Activated CD8-positive, alpha-beta memory T cell treated with anti-CD3 and anti-CD28 coated beads, Interleukin-2, amount 50 U/mL, for 48 hours (primary cell): ENCODE data around the gene HEBP2.
"Not testable (repeated sequence)": the region's sequence is repeated elsewhere in the genome, so short reads cannot be mapped to it uniquely, and the experiment has no call there.

Experiments
- DNase-seq: peaks from one replicate; pipeline ENCODE4 v3.0.0-alpha.2; 2020

Gene HEBP2

DNA sequence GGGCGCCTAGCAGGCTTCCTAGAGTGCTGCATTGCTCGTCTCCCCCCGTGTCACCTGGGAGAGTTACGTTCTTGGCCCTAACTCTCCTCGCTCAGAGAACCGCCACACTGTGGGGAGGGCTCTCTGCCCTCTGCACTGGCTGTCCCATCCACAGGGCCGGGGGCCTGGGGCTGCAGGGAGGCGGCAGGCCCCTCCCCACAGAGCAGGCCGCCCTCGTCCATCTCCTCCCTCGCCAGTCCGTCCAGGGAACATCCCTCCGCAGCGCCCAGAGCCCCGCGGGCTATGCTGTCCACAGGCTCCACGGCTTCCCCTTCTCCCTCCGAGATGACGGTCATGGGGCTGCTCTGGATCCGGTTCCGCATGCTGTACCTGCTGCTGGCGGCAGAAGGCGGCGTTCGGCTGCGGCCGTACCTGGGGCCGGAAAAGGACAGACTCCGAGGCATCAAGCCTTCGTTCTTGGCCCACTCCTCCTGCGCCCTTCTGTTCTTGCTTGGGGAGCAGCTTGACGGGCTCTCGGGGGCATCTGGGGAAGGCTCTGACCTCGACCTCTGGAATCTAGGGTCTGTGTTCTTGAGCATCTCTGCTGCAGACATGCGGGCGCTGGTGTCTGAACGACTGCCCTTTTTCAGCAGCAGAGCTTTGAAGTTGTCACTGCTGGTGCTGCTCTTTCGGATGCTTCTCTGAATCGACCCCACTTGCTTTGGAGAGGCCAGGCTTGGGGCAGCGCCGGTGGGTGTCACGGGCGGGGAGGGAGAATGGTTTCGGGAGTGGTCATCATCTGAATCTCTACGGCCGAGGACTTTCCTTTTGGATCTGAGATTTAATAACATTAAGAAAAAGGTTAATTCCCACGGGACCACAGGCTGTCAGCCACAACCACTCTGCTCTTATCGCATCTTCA is 20.2 kb downstream of the HEBP2 start:
- DNase-seq = no peak

DNA sequence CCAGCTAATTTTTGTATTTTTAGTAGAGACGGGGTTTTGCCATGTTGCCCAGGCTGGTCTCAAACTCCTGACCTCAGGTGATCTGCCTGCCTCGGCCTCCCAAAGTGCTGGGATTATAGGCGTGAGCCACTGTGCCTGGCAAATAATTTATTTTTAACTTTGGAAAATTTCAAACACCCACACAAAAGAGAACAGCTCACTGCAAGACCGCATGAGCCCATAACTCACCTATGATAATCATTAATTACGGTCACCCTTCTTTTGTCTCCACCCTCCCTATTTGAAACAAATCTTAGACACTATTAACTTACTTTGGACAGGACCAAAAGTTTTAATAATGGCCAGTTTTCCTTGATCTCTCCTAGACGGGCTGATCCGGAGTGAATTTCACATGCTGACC is 21.2 kb downstream of the HEBP2 start:
- not testable (repeated sequence) for DNase-seq

DNA sequence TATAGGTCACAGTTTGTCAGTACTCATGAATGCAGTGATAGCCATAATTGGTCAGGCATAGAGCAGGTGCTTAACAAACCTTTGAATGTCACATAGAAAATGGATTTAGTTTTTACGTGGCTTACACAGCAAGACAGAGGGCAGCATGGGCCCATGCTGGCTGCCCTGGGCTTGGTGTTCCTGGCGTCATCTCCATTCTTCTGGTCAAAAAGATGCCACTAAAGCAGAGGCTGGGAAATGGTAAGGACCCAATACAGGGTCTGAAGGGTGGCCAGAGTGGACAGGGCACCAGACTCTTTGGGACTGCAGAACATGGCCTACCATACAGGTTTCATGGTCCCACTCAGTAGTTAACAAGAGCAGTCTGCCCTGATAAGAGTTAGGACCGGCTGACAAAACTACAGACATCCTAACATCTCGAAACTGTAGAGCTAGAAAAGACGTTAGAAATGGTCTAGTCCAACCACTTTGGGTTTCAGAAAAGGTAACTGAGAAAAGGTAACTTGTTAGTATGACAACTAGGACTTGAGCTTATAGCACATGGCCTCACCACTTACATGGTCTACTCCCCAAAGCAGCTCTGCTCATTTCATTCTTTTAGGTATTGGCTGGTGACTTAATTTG is 22.6 kb downstream of the HEBP2 start:
- DNase-seq = no peak

DNA sequence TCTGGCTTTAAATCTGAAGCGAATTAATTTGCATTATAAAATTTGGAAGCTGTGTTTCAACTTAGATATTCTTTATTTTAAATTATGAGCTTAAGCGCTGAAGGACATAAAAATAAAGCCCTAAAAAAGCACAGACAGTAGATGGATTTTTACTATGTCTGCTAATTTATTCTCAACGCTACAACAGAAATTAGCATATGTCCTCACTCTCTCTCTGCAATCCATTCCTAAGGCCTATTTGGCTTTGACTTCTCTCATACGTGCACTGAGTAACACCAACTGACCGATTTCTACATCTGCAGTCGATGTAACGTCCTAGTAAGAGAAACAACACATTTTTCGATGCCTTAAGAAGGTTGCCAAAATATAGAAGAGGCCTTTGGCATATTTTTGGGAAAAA is 23.7 kb downstream of the HEBP2 start:
- DNase-seq = no peak

DNA sequence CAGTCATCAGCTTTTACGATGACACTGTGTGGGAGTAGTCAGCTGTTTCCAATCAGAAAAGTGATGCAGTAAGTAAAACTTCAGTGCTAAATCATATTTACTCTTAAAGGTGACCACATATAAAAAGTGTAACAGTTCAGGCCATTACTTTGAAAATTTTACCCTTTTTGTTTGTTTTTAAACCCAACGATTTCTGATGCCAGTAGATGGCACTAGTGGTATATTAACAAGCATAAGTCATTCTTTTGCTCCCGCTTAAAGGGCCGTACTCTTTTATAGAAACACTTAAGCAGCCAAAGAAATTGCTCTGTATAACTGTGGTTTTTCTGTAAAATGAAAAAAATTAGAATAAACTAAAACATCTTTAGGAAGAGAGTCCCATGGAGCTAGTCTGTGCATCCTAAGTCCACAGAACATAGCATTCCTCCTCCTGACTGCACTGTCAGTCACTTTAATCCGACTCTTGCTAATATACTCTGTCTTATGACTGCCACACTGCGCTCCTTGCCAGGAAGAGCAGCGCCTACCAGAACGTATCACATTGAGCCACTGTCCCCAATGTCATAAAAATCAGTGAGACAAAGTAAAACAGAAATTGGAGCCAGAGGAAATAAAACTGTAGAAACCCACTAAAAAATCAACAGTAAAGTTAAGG is 25.0 kb downstream of the HEBP2 start:
- no peak for DNase-seq

DNA sequence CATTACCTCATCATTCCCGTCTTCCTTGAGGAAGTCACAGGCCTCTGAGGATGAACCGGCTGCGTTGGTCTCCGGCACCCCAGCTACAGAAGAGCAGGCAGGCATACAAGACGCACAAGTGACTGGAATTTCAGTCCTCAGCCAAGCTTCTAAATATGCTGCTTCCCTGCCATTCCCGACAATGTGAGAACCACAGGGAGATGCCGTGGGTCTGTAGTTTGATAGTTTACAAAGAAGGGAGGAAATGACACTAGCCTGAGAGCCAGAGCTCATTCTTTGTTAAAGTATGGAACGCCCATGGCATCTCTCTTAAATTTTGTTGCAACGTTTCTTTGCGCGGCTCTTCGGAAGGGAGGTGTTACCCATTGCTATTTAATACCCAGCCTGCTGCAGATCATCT is 25.7 kb downstream of the HEBP2 start:
- no peak for DNase-seq

DNA sequence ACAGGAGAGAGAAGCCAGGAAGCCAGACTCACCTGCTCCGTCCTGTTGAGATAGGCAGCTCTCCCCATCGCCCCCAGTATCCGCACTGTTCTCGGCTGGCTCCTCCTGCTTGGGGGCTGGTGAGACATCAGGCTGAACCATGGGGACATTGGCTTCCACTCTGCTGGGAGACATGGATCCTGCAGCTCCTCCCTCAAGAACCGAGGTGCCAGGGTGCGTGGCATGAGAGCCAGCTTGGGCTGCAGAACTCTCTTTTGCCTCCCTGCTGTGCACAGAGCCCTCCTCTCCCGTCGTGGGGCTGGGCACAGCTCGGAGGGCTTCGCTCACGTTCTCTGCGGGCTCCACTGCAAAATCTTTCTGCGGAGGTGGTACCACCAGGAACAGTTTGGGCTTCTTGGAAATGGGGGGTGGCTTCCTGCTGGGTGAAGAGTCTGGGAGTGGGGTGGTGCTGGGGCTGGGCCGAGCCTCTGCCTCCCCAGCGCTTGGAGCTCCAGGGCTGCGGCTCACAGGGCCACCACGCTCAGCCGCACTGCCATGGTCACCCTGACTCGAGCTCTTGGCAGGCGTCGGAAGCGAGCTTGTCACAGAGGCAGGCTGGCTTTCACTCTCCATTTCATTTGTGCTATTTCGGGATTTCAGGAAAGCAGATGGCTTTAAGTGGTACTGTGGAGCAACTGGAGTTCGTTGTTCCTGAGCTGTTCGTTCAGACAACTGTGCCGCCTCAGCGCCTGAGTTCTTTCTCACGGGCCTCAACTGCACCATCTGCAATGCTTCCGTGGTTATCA is 26.5 kb downstream of the HEBP2 start:
- no peak for DNase-seq

DNA sequence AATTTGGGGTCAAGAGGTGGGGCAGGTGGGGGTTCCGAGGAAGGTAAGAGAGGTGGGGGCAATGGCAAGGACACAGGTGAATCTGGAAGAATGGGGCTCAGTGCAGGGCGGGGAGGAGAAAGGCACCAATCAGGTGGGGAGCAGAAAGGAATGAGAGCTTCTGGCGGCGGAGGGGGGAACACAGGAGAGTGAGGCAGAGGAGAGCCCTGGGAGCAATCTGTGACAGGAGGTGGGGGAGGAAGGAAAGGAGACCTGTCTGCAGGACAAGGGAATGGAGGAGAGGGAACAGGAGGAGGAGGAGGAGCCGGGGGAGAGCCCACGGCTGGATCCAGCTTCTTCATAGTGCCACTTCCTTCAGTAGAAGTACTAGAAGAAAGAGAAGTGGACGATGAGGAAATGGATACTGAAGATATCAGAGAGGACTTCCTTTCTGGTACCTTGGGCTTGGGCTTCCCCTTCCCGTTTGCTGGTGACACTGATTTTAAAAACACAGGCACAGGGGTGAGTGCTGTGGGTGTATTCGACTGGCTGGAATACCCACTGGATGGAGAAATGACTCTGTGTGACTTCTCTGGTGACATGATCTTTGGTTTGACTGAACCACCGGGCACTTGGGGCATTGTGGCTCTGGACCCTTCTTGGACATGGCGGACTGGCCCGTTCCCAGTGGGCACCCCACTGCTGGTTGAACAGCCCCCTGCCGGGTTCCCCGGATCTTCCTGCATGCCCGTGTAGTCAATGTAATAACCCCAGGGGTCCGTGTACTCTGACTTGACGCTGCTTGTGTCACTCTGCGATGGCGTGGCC is 27.4 kb downstream of the HEBP2 start:
- no peak for DNase-seq

DNA sequence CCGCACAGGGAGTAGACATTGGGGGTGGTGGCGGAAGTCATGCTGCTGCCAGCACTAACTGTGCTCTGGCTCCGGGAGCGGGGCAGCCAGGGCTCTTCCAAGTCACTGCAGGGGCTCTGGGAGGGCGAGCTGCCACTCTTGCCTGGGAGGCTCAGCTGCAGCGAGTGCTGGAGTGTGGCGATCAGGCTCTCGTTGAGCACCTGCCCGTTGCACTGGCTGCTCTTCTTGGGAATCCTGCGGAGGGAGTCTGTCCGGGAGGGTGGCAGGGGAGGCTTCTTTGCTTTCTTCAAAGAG is 28.0 kb downstream of the HEBP2 start:
- no peak for DNase-seq

DNA sequence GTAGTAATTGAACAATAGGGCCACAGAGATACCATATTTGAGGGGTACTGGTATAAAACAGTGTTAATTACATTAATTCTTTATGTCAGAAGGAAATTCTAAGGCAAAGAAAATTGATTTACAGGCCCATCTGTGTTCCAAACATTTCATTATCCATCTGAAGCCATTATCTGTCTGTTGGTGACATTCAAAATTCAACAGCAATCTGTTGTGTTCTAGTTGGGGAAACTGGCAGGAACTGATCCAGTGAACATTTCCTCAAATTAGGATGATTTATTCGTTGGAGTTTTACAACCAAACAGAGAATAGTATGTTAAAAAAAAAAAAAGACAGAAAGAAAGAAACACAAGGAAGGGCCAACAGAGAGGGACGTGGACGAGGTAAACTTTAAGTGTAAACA is 30.1 kb downstream of the HEBP2 start:
- DNase-seq = no peak

DNA sequence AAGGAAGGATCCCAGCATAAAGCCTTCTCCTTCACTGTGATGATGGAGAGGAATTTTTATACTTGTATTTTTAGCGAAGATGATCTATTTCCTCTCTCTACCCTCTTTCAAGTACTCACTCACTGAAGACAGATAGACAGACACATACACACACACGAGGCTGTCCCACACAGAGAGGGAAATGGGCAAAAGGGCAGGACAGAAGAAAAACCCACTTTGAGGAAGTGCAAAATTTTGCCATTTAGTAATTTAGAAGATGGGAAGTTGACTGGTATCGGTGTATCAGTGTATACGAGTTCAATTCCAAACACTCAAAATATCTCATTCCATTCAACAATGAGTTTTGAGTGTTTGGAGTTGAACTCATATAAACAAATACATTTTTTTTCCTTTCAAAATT is 30.9 kb downstream of the HEBP2 start:
- no peak for DNase-seq

DNA sequence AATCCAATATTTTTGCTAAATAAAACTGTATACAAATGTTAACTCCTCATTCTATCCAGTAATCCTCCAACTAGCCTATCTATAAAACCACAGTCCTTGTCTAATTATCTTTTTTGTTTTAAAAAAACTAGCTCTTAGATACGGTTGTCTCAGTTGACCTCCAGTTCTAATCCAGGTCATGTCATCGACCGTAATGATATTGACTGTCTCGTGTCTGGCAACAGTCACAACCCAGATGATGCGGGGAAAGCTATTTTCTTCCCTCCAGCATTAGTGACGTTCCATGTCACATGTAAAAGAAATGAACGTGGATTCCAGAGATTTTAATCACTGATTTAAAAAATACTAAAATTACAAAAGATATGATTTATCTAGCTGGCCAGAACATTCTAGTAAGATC is 35.5 kb downstream of the HEBP2 start:
- no peak for DNase-seq

DNA sequence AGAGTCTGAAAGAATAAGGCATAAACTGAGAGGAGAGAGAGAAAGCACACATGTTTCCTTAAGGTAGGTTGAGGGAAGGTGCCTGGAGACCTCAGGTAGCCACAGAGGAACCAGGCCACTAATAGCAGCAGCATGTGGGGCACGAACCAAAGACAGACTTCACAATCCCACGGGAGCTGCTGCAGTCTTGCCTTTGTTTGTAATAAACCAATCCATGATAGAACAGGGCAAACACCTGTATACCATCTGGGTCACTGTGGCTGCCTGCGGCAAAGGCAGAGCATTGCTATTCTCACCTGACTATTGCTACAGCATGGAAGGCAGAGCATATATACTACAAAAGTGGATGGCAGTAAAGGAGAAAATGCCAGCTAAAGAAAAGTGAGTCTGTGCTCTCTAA is 36.3 kb downstream of the HEBP2 start:
- no peak for DNase-seq

DNA sequence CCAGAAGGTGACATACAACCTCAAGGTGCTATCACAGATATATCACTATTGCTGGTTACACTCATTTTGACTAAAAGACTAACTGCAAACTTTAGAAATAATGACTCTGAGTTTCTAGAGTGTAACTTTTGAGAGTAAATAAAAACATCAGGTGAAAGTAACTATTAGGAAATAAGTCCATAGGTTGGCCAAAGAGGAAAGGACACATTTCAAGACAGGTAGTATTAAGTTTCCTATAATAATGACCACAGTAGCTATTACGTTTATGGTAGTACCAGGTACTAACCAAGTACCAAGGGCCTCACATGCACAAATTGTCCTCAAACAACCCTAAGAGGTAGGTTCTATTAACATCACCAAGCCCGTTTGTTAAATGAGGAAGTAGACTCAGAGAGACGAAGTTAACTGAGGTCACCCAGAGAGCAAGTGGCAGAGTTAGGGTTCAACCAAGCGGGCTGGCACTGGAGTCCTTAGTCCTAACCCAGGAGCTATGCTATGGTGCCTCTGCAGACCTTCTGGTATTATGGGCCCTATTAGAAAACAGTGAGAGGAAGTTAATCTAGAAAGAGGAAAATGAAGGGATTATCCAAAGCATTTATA is 36.8 kb downstream of the HEBP2 start:
- no peak for DNase-seq

DNA sequence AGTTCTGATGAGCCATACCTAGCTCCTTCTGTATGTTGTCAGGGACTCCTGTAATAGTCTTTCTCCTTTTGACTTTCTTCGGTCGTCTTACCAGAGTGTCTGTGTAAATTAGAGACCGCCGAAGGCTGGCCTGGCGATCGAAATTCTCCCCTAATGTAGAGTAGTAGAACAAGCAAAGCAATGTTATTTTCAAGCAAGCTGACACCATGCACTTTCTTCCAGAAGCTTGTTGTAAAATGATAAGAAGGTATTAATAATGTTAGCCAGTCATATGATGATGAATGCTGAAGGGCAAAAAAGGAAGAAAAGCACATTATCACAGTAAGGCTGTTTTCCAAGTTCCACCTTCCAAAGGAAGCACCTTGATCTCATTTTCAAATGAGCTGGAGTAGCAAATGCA is 37.9 kb downstream of the HEBP2 start:
- DNase-seq = no peak

DNA sequence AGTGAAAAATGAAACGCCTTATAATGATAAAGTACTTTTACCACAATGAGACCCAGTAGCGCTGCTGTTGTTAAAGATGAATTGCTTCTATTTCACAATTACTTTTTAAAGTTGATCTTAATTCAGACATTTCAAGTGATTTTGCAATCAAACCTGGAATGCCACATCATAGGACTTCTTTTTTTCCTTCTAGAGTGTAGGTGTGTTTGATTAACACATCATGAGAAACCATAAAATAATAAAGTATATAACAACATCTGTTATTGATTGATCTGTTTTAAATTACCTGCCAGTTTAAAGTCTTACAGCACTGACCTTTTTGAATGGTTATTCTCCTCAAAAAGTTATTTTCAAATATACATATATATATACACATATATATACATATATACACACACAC is 38.6 kb downstream of the HEBP2 start:
- DNase-seq = no peak

DNA sequence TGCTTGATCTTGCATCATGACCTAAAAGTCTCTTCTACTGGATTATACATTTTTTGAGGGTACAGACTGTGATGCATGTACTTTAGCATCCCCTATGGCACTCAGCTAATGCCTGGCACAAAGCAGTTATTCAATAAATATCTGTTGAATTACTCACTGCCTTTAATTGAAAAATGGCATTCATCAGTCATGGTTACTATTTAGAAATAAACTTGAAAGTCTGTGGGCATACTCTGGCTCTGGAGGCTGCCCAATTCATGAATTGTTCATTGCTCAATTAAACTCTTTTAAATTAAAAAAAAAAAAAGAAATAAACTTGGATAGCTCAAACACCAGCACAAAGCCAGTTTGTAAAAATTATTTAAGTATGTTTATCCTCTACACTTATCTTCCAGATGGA is 40.0 kb downstream of the HEBP2 start:
- no peak for DNase-seq

DNA sequence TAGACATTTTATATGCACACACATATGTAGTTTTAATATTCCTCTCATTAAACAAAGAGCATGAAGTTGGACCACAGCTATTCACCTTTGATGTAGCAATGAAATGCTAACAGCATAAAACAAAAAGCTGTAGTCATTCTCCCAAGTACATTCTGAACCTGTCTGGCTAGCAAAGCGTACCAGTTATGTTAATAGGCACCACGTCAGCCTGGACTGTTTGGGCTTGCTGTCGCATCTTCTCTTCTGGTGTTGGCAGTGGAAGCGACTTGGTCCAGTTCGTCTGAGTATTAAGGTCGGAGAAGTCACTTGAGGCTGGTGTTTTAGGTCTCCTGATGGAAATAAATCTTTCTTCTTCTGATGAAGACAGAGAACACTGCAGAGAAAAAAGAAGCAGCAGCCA is 42.8 kb downstream of the HEBP2 start:
- DNase-seq = no peak

DNA sequence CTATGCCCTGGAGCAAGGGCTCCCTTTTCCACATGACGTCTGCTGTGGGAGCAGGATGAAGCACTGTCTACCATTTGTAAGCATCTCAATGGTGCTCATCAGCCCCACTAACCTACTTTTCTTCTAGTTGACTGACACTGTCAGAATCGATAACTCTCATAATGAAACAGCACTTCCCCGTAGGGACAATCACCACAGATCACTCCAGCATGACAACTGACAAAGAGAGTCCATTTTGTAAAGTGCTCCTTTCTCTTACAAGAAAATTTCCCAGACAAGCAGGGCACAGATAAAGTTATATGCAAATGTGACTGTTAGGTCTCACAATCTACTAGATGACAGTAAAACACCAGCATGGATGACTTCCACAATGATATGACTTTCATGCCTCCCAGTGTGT is 46.4 kb downstream of the HEBP2 start:
- DNase-seq = no peak

DNA sequence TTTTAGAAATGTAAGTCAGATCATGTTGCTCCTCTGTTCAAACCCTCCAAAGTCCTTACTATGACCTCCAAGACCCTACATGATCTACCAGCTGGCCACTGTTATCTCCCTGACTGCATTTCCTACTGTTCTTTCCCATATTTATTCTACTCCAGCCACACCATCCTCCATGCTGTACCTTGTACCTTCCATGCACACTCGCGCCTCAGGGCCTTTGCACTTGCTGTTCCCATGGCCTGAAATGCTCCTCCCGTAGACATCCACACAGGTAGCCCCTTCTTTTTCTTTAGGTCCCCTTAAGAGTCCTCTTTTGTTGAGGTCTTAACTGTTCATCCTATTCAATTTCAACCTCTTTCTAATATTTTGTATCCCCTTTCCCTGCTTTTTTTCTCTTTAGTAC is 47.0 kb downstream of the HEBP2 start:
- no peak for DNase-seq

DNA sequence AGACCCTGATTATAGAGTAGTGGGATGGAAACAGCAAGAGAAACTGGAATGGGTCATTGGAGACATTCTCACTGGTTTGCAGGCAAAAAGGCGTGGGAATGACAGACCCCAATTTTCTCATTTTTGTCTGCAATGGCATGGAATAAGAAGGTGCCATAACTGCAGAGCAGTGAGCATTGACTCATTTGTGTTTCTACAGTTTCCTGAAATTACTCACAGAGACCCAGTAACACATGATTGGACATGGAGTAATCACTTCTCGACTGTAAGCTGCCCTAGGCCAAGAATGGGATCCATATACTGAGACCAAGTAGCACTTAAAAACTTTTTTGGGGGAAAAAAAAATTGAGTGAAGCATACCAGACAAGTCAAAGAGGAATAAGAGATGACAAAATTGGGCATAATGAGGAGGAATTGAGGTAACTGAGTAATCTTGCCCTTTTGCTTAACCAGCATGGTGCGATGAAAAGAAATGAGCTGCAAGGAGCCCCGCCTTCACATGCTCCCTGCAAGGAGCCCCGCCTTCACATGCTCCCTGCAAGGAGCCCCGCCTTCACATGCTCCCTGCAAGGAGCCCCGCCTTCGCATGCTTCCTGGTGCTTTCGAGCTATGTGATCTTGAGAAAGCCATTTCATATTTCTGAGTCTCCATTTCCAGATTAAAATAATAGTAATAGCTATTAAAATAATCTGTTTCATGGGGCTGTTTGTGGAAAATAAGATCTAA is 51.1 kb downstream of the HEBP2 start:
- no peak for DNase-seq
